Activated naive CD4-positive, alpha-beta T cell treated with anti-CD3 and anti-CD28 coated beads, Interleukin-2, amount 50 U/mL, for 24 hours (primary cell): ENCODE measurements around the gene NOTCH3.
A peak's percentile ranks its signal among the peaks of the same experiment; 100 is the strongest.

Experiments used
- H3K27ac Mint-ChIP-seq: one replicate; pipeline ENCODE4 v1.8.0; 2021; ENCODE audit warnings: mild to moderate bottlenecking, mixed read lengths
- H3K27me3 Mint-ChIP-seq: one replicate; pipeline ENCODE4 v1.8.0; 2021; ENCODE audit warnings: mixed read lengths
- H3K36me3 Mint-ChIP-seq: one replicate; pipeline ENCODE4 v1.8.0; 2021; ENCODE audit warnings: mixed read lengths
- H3K4me1 Mint-ChIP-seq: one replicate; pipeline ENCODE4 v1.8.0; 2021; ENCODE audit warnings: mixed read lengths
- H3K4me3 Mint-ChIP-seq: one replicate; pipeline ENCODE4 v1.8.0; 2021; ENCODE audit warnings: mild to moderate bottlenecking, mixed read lengths
- H3K9me3 Mint-ChIP-seq: one replicate; pipeline ENCODE4 v1.8.0; 2021; ENCODE audit warnings: mixed read lengths

NOTCH3 gene

GRCh38 chr19:15216363-15216762 is 15.6 kb upstream of the NOTCH3 start:
- Mint-ChIP-seq H3K36me3 (no peaks in the 10 kb centered on the region), H3K9me3 (no peaks in the 10 kb centered on the region), H3K4me1 (no peaks in the 10 kb centered on the region), H3K4me3 (no peak overlapping the region), H3K27ac (no peak overlapping the region), H3K27me3 (no peaks in the 10 kb centered on the region)

GRCh38 chr19:15213715-15214381 is 13.1 kb upstream of the NOTCH3 start:
- no peaks in the 10 kb centered on the region for H3K27me3 Mint-ChIP-seq
- peak overlapping the region; percentile 30 for H3K27ac Mint-ChIP-seq
- no peaks in the 10 kb centered on the region for H3K9me3 Mint-ChIP-seq

GRCh38 chr19:15212711-15213110 is 11.9 kb upstream of the NOTCH3 start:
- Mint-ChIP-seq H3K27ac (no peak overlapping the region), H3K4me1 (no peaks in the 10 kb centered on the region), H3K27me3 (no peaks in the 10 kb centered on the region)

More at GRCh38 chr19:15213715-15214381, 13.1 kb upstream of the NOTCH3 start:
- no peak overlapping the region for H3K4me3 Mint-ChIP-seq
- no peaks in the 10 kb centered on the region for H3K36me3 Mint-ChIP-seq
- H3K4me1 Mint-ChIP-seq = no peaks in the 10 kb centered on the region

GRCh38 chr19:15210323-15210781 is 9.6 kb upstream of the NOTCH3 start:
- Mint-ChIP-seq H3K36me3 (no peaks in the 10 kb centered on the region), H3K9me3 (no peaks in the 10 kb centered on the region), H3K4me3 (no peak overlapping the region), H3K27me3 (no peaks in the 10 kb centered on the region), H3K27ac (no peak overlapping the region), H3K4me1 (no peaks in the 10 kb centered on the region)

More at GRCh38 chr19:15212711-15213110, 11.9 kb upstream of the NOTCH3 start:
- no peaks in the 10 kb centered on the region for H3K9me3 Mint-ChIP-seq
- no peak overlapping the region for H3K4me3 Mint-ChIP-seq
- H3K36me3 Mint-ChIP-seq = no peaks in the 10 kb centered on the region

- Mint-ChIP-seq H3K36me3 (no peaks in the 10 kb centered on the region), H3K27me3 (peaks cover 26% of the 10 kb centered on the region), H3K27ac (no peak overlapping the region), H3K4me1 (peaks cover 11% of the 10 kb centered on the region), H3K9me3 (no peaks in the 10 kb centered on the region), H3K4me3 (peak overlapping the region; percentile 59)
Observed at GRCh38 chr19:15201374-15202023, 704 bp upstream of the NOTCH3 start.

- Mint-ChIP-seq H3K27me3 (peaks cover 29% of the 10 kb centered on the region), H3K9me3 (no peaks in the 10 kb centered on the region), H3K36me3 (no peaks in the 10 kb centered on the region), H3K4me3 (peak overlapping the region; percentile 55), H3K4me1 (peaks cover 13% of the 10 kb centered on the region), H3K27ac (no peak overlapping the region)
Observed at GRCh38 chr19:15199661-15200552, 888 bp downstream of the NOTCH3 start.

GRCh38 chr19:15198951-15199660 is 1.7 kb downstream of the NOTCH3 start:
- Mint-ChIP-seq H3K36me3 (no peaks in the 10 kb centered on the region), H3K27ac (no peak overlapping the region), H3K27me3 (peaks cover 36% of the 10 kb centered on the region), H3K9me3 (no peaks in the 10 kb centered on the region), H3K4me3 (peak overlapping the region; percentile 55), H3K4me1 (peaks cover 21% of the 10 kb centered on the region)

- no peaks in the 10 kb centered on the region for H3K36me3 Mint-ChIP-seq
- no peak overlapping the region for H3K4me3 Mint-ChIP-seq
- peaks cover 41% of the 10 kb centered on the region for H3K27me3 Mint-ChIP-seq
- H3K9me3 Mint-ChIP-seq = no peaks in the 10 kb centered on the region
- no peak overlapping the region for H3K27ac Mint-ChIP-seq
- peaks cover 23% of the 10 kb centered on the region for H3K4me1 Mint-ChIP-seq
Observed at GRCh38 chr19:15197942-15198341, 2.9 kb downstream of the NOTCH3 start.

GRCh38 chr19:15197275-15197941 is 3.4 kb downstream of the NOTCH3 start:
- no peak overlapping the region for H3K27ac Mint-ChIP-seq
- H3K36me3 Mint-ChIP-seq = no peaks in the 10 kb centered on the region
- H3K4me1 Mint-ChIP-seq = peaks cover 23% of the 10 kb centered on the region
- no peaks in the 10 kb centered on the region for H3K9me3 Mint-ChIP-seq
- H3K27me3 Mint-ChIP-seq = peaks cover 41% of the 10 kb centered on the region
- no peak overlapping the region for H3K4me3 Mint-ChIP-seq

- no peaks in the 10 kb centered on the region for H3K36me3 Mint-ChIP-seq
- peaks cover 23% of the 10 kb centered on the region for H3K4me1 Mint-ChIP-seq
- H3K9me3 Mint-ChIP-seq = no peaks in the 10 kb centered on the region
- peaks cover 39% of the 10 kb centered on the region for H3K27me3 Mint-ChIP-seq
- H3K4me3 Mint-ChIP-seq = peak overlapping the region; percentile 35
- no peak overlapping the region for H3K27ac Mint-ChIP-seq
Observed at GRCh38 chr19:15196360-15197005, 4.3 kb downstream of the NOTCH3 start.

GRCh38 chr19:15195371-15196334 is 5.1 kb downstream of the NOTCH3 start:
- Mint-ChIP-seq H3K4me3 (no peak overlapping the region), H3K4me1 (peaks cover 23% of the 10 kb centered on the region), H3K36me3 (no peaks in the 10 kb centered on the region), H3K27ac (no peak overlapping the region), H3K9me3 (no peaks in the 10 kb centered on the region), H3K27me3 (peaks cover 35% of the 10 kb centered on the region)

- Mint-ChIP-seq H3K9me3 (no peaks in the 10 kb centered on the region), H3K27ac (no peak overlapping the region), H3K4me1 (peaks cover 23% of the 10 kb centered on the region), H3K27me3 (peaks cover 35% of the 10 kb centered on the region), H3K4me3 (peak overlapping the region; percentile 43), H3K36me3 (no peaks in the 10 kb centered on the region)
Observed at GRCh38 chr19:15194938-15195337, 5.9 kb downstream of the NOTCH3 start.

- H3K27ac Mint-ChIP-seq = no peak overlapping the region
- no peaks in the 10 kb centered on the region for H3K36me3 Mint-ChIP-seq
- peaks cover 23% of the 10 kb centered on the region for H3K27me3 Mint-ChIP-seq
- H3K4me1 Mint-ChIP-seq = peaks cover 14% of the 10 kb centered on the region
- H3K9me3 Mint-ChIP-seq = no peaks in the 10 kb centered on the region
- no peak overlapping the region for H3K4me3 Mint-ChIP-seq
Observed at GRCh38 chr19:15191982-15192381, 8.8 kb downstream of the NOTCH3 start.
